Adrenal gland (tissue), 5 donors: Measurements from ENCODE around the gene CTSL.

Experiments used
- CTCF ChIP-seq, 6 experiments: fragments of 450-650 bp in 4 of 6; fragments of 200-600 bp in 2 of 6; sonication (generic) in 1 of 6; IDR thresholded peaks; 1 replicate in 5 of 6; 2 replicates in 1 of 6; pipeline versions ENCODE4 v1.5.1 to v1.8.0; 2016 to 2021; ENCODE audit warnings: antibody characterized with exemption in 6 of 6, mild to moderate bottlenecking in 2 of 6, moderate library complexity in 1 of 6
- POLR2A ChIP-seq, 2 donors: fragments of 450-650 bp; IDR thresholded peaks; one replicate each; pipeline ENCODE4 v1.6.1; 2017; ENCODE audit warnings: antibody characterized with exemption in 2 of 2, mild to moderate bottlenecking in 2 of 2, moderate library complexity in 1 of 2
- donor health status: DM: no; HTN: no; CAD: no.

DNA sequence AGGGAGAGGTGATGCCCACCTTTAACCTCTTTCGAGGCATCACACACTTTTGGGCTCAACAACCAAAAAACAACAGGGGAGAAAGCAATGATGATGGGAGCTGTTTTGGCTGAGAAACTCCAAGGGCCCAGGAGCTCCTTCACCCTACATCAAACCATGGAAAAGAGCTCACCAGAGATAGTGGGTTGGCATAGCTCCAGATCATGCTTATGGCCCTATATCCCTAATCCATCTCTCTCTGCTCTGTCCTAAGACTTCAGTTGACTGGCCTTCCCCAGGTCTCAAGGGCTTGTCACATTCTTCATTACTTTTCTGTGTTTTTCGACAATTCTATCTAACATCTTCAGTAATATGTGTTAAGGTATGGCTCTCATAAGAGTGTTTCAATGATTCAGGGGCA is 5.7 kb upstream of the CTSL start:
- TF ChIP-seq CTCF (IDR thresholded peaks at IDR 0.05) (no peak), POLR2A (IDR thresholded peaks at IDR 0.05) (no peak)
